Heart left ventricle (tissue), 13 donors: ENCODE data around the gene ST6GAL2.

Experiments
- CTCF ChIP-seq, 12 donors: fragments of 200-600 bp; sonication (generic) in 4 of 12; IDR thresholded peaks; one replicate each; pipeline versions ENCODE4 v1.5.0 to v1.8.0; 2018 to 2022; ENCODE audit warnings: antibody characterized with exemption in 12 of 12, mild to moderate bottlenecking in 5 of 12
- POLR2A ChIP-seq, 2 donors: fragments of 450-650 bp; IDR thresholded peaks; one replicate each; pipeline ENCODE4 v1.6.1; 2017; ENCODE audit warnings: antibody characterized with exemption in 2 of 2, mild to moderate bottlenecking in 2 of 2, moderate library complexity in 2 of 2
- donor health status: ischemic (EF 13 %, LVEDD 7.1; RV severe dilation, severe dysfunction).
- donor health status: DM: no; HTN: yes; CAD: no.
- donor health status: DM: no; HTN: no; CAD: no.
- donor health status: ischemic (EF 25% LVEDD 6.9; RV normal size, moderate dysfunction).
- donor health status: ischemic (EF 25% LVEDD 5.7; RV mildly dilated, moderate dysfunction).
- donor health status: ischemic (EF 35%, LVEDD 5.7; RV mildly dilated, moderate dysfunction).
- donor health status: nonischemic (EF 11% LVEDD 7.7; RV severe dilation, severe dysfunction).
- donor health status: DM: yes; HTN: yes; CAD: no.
- donor health status: PGD.
- donor health status: ischemic (EF 29% LVEDD 5.4; RV normal size, mild dysfunction).
- donor health status: nonischemic (EF 23%, LVEDD 6.1; RV moderate dilation, normal function).

- no peak for TF ChIP-seq CTCF (IDR thresholded peaks at IDR 0.05)
- no peak for TF ChIP-seq POLR2A (IDR thresholded peaks at IDR 0.05)
These were observed at the start of gene ST6GAL2 for GRCh38 chr2:106885971-106886915.
